ENCODE data around the gene BNC2.

Gene BNC2

DNA sequence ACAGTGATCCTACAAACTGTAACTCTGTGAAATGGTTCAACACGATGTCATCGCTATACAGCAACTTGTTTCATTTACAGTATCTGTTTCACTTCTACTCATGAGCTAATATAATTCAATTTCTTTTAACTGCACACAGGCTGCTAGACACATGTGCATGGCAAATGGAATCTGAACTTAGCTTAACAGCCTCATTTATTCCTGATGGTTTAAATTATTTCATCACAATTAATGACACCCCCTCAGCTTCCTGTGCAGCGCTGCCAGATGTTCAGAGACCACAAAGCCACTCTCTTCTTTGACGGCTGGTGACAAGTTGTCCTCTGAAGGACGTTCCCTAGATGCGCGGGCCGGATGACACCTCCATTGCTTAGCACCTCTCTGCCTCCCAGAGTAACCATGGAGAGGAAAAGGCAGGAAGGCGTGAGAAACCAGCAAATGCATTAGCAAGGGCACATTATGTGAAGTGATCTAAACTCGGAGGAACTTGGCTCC is 191.1 kb downstream of the BNC2 start:
- no peak for TF ChIP-seq CTCF (IDR thresholded peaks at IDR 0.05; ENCODE audit: low read depth, low read length)
- no peak for DNase-seq (ENCODE audit: extremely low read depth, low read depth)

GRCh38 chr9:16676519-16676918 is 194.0 kb downstream of the BNC2 start:
- TF ChIP-seq CTCF (IDR thresholded peaks at IDR 0.05; ENCODE audit: low read depth, low read length): no peak

DNA sequence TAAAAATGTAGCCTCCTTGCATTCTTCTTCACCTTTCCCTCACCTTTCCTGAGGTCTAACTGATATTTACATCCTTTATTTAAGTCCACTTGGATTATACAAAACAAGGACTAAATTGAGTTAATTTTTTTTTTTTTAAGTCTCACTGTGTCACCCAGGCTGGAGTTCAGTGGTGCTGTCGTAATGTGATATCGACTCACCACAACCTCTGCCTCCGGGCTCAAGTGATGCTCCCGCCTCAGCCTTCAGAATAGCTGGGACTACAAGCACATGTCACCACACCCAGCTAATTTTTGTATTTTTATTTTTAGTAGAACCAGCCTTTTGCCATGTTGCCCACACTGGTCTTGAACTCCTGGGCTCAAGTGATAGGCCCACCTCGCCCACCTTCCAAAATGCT is 195.3 kb downstream of the BNC2 start:
- TF ChIP-seq CTCF (IDR thresholded peaks at IDR 0.05; ENCODE audit: low read depth, low read length): no peak
- DNase-seq (ENCODE audit: extremely low read depth, low read depth): no peak

More at GRCh38 chr9:16676519-16676918, 194.0 kb downstream of the BNC2 start:
- no peak for DNase-seq (ENCODE audit: extremely low read depth, low read depth)

GRCh38 chr9:16673171-16673570 is 197.3 kb downstream of the BNC2 start:
- DNase-seq (ENCODE audit: extremely low read depth, low read depth): no peak
- TF ChIP-seq CTCF (IDR thresholded peaks at IDR 0.05; ENCODE audit: low read depth, low read length): no peak

DNA sequence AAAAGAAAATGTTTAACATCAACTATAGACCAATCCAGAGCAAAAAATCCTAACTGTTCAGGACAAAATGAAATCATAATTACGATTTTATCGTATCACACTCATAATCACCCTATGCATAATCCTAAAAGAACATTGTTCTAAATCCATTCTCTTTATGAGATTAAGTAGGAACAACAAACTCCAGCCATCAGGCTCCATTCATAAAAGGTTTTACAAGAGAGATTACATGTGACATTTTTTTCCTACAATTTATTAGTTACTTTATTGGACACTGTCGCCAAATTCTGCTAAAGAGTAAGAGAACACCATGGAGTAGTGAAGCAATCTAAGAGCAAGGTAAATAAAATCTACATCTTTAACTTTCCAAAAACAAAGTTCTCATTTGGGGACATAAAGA is 198.0 kb downstream of the BNC2 start:
- DNase-seq (ENCODE audit: extremely low read depth, low read depth): no peak
- TF ChIP-seq CTCF (IDR thresholded peaks at IDR 0.05; ENCODE audit: low read depth, low read length): no peak

DNA sequence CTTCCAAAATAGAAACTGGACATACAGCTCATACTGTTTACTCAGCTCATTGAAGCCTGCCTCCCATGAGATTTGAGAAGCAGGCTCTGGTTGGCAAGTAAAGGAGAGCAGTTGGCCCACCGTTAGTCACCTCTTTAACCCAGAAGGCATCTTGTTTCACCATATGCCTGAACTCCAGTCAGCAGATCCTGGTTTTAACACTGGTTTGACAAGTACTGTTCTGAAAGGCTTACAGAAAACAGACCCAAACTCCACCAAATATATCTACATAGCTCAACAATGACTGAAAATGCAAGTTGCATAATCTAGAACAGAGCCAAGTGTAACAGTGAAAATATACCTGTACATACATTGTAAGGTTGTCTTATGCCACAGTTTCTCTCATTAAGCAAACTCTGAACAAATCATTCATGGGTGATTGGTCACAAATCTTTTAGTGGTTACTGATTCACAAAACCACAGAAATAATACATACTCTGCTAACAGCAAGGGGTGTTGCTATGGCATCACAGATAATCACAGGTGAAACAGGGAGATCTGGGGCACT is 198.8 kb downstream of the BNC2 start:
- no peak for DNase-seq (ENCODE audit: extremely low read depth, low read depth)

DNA sequence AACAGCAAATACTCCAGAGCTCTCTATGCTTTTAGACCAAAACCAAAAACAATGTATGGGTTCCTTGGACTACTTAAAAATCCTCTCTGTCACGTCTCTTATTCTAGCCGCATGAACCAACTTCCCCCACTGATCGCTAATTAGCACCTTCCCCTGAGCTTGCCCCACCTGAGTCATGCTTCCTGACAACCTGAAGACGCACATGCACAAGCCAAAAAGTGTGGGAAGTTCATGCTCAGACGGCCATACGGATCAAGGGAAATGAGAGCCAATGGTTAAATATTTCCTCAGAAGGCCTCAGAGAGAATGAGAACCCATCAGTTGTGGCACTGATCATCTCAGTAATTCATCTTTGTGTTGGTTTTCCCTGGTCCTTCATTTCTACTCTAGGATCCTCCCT is 199.7 kb downstream of the BNC2 start:
- no peak for TF ChIP-seq CTCF (IDR thresholded peaks at IDR 0.05; ENCODE audit: low read depth, low read length)
- no peak for DNase-seq (ENCODE audit: extremely low read depth, low read depth)

More for the DNA sequence above, 198.8 kb downstream of the BNC2 start:
- no peak for TF ChIP-seq CTCF (IDR thresholded peaks at IDR 0.05; ENCODE audit: low read depth, low read length)
